ENCODE measurements around the gene FPGS.

DNA sequence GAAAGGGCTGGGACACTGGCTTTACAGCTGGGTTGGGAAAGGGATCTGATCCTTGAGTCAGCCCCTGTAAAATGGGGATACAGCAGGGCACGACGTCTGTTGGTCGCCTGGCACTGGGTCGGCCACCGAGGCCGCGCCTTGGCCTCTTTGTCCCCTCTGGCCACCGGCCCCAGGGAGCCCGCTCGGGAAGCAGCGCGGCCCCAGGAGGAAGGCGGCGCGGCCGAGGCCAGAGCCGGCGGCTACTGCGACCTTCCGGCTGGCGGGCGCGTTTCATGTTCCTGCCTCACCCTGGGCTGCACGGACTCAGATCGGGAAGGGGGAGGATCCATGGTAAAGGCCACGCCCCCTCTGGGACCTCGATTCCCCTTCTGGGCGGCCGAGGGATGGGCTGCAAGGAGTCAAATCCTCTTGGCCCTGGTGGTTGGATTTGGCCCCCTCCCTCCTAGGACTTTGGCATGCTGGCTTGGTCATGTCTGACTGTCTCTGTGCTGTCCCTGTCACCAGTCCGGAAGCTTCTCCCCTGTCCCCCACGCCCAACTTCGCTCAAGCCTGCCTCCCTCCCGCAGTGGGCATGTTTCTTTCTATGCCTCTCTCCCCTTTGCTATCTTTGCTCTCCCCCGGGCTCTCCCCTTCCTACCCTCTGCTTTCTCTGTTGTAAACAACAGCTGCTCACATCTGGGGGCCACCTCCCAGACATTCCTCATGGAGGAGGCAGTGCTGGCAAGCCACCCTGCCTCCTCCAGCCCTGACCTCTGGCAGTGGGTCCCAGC is 25.8 kb downstream of the FPGS start:
- TF ChIP-seq, protein P1, sequence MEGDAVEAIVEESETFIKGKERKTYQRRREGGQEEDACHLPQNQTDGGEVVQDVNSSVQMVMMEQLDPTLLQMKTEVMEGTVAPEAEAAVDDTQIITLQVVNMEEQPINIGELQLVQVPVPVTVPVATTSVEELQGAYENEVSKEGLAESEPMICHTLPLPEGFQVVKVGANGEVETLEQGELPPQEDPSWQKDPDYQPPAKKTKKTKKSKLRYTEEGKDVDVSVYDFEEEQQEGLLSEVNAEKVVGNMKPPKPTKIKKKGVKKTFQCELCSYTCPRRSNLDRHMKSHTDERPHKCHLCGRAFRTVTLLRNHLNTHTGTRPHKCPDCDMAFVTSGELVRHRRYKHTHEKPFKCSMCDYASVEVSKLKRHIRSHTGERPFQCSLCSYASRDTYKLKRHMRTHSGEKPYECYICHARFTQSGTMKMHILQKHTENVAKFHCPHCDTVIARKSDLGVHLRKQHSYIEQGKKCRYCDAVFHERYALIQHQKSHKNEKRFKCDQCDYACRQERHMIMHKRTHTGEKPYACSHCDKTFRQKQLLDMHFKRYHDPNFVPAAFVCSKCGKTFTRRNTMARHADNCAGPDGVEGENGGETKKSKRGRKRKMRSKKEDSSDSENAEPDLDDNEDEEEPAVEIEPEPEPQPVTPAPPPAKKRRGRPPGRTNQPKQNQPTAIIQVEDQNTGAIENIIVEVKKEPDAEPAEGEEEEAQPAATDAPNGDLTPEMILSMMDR (IDR thresholded peaks at IDR 0.05) = peak in 1 of 4 experiments; percentile 13
- TF ChIP-seq POLR2A (IDR thresholded peaks at IDR 0.05) = peak; percentile 72
- peak; percentile 52 for TF ChIP-seq POLR2AphosphoS5 (IDR thresholded peaks at IDR 0.05)

All from prostate gland (tissue), 2 donors.